ENCODE data around the gene EIF4E2.

Gene EIF4E2, protein sequence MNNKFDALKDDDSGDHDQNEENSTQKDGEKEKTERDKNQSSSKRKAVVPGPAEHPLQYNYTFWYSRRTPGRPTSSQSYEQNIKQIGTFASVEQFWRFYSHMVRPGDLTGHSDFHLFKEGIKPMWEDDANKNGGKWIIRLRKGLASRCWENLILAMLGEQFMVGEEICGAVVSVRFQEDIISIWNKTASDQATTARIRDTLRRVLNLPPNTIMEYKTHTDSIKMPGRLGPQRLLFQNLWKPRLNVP
- 49.6 to 94.0 (median 76.0) reads per million in 17 experiments for total RNA-seq

DNA sequence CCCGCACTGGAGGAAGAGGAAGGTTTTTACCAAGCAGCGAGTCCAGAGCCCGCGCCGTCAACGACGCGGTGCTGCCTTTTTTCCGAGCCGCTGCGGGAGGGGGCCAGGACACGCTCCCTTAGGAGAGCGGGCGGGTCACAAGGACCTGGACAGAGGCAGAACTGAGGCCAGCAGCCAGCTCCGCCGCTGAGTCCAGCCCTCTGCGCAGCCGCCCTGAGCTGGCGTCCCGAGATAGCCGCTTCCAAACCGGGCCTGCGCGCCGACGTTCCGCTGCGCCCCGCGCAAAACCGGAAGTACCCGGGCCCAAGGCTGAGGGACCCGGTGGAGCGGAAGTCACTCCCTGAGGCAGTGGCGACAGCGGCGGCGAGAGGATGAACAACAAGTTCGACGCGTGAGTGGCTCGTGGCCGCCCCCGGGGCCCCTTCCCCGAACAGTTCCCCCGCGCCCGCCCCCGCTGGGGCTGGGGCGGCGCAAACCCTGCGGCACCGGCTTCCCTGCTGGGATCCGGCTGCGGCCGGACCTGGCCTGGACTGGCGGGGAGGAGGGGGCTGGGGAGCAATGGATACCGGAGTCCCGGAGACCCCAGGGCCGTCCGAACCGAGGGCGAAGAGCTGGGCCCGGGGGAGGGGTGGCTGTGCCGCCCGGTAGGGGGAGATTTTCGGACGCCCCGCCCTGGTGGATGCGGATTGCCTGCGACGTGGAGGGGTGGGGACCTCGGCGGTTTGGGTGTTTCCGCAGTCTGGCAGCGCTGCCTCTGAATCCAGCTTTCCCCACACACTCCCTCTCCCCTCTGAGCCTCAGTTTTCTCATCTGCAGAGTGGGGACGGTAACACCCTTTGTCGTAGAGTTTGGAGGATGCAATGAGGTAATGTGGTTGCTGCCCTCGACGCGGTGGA is at the start of gene EIF4E2, which contains the start of gene TIGD1:
TSS of gene EIF4E2 (plus strand) at position 336 of the 896 bp plus-strand sequence. CDS start at position 372, 36 bp downstream.
TSS of gene TIGD1 (minus strand) at position 204 of the 896 bp plus-strand sequence. CDS start 675 bp downstream, outside the sequence.
- DNase-seq = peak; percentile 95 to 98 (median 98)

DNA sequence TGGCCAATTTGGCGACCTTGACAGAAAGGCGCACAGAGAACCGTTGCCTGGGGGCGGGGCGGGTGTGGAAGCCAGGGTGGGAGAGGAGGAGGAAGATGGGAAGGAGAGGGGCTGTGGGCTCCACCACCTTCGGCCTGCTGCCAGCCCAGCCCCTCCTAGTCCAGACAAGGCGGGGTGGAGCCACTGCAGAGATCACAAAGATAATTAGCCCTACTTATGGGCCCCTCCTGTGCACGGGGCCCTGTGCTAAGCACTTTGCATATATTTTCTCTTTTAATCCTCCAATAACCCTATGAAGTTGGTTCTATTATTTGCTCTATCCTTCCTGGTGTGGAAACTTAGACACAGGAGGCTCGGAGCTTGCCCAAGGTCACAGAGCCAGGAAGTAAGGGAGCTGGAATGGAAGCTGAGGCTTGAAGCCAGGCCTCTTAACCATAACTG is 49.1 kb upstream of the EIF4E2 start:
- DNase-seq = no peak

DNA sequence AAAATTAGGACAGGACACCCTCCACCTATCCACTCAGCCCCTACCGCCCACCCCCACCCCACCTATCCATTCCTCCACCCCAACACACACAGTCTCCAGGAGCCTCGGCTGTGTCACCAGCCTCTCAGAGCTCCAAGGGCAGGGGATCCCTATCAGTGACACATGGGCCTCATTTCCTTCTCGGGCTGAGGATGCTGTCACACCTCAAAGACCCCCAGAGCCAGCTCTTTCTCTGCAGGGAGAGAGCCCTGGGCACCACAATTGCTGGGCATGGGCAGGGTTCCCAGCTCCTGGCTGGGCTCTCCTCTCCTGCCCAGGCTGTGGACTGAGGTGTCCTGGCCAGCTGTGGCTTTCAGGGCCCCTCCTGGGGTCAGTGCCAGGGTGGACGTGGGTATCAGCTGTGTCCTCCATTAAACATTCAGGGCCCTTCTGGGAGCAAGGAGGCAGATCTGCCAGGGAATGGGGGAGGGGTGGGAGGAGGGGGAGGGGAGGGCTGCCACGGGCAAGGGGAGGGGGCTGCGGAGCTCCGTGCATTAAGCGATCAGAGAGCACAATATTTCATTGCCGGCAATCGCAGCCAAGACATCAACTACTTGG is 48.6 kb upstream of the EIF4E2 start:
- DNase-seq = no peak

DNA sequence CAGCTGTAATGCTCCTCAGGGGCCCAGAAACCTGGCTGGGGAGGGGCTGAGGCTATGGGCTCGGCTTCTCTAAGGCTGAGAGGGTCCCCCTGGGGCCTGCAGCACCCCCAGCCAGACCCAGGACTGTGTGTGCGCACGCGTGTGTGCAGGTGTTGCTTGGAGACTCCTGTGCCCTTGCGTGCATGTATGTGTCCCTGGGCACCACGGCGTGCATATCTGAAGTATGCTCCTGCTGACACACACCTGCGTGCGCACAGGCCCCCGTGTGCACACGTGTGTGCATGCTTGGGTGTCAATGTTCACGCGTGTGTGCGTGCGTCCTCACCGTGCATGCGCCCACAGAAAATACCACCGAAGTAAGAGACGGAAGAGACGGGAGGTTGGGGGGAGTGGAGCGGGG is 48.0 kb upstream of the EIF4E2 start:
- DNase-seq = peak in 1 of 4 experiments; percentile 10

DNA sequence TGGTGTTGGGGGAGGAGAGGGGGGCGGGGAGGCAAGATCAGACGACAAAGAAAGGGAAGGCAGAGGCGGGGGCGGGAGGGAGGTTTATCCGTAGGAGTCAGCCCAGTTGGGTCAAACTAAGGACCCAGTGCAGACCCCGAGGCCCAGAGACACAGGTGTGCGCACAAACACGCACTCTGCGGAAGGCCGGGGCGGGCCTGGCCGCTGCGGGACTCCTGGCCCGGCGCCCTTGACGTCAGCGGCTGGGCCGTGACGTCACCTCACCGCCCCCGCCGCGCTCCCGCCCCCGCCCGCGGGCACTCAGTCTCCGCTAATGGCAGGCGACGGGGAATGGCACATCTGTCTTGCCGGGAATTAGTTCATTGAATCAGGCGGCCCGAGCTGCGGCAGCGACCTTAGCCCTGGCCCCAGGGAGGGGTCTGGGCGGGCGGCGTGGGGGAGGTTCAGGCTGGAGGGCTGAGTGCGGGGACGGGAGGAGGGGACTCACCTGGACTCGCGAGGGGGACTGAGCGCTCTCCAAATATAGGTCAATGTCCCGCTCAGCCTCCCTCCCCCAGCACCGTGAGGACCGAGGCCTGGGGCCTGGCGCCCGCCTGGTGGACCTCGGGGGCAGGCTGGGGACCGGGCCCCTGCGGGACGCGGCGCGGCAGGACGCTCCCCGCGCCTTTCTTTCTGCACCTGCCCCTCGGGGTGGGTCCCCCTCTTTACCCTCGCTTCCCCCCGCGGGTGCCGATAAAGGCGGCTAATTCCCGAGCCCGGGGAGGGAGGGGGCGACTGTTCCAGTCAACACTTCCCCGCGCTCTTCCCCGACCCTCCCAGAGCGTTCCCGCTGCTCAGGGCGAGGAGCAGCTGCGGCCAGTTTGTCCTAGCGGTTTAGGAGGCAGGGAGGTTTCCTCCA is 47.3 kb upstream of the EIF4E2 start:
- DNase-seq = peak; percentile 36 to 64 (median 47)

DNA sequence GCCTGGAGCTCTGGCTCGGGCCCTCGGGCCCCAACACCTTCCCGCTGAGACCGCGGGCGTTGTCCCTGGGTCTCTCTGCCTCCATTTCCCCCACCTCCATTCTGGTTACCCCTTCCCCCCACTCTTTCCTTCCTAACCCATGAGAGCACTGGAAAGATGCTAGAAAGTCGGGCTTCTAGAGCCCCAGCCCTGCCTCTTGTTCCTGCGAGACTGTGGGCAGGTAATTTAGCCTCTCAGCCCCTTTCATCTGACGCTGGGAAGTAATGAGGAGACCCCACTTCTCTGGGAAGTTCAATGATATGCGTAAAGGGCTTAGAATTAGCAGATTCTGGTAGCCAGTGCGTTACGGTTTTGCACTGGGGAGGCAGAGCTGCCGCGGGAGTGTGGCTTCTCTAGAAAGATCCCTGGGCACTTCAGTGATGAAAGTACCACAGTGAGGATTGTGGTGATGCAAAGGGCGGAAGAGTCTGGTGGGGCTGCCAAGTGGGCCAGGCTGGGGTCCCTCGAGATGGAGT is 46.6 kb upstream of the EIF4E2 start:
- DNase-seq = no peak

DNA sequence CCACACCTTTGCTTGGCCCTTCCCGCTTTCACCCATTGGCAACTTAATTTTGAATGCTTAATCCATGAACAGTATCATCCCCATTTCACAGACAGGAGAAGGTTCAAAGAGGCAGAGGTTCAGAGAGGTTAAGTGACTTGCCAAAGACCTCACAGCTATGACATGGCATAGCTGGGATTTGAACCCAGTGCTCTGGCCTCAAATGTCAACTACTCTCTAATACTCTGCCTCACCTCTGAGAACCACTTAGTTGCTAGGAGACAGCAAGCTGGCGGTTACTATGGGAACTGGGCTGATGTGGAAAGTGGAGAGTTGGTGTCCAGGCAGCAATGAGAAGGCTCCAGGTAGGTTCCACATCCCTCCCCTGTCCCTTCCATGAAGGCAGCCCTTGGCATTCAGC is 46.1 kb upstream of the EIF4E2 start:
- no peak for DNase-seq

DNA sequence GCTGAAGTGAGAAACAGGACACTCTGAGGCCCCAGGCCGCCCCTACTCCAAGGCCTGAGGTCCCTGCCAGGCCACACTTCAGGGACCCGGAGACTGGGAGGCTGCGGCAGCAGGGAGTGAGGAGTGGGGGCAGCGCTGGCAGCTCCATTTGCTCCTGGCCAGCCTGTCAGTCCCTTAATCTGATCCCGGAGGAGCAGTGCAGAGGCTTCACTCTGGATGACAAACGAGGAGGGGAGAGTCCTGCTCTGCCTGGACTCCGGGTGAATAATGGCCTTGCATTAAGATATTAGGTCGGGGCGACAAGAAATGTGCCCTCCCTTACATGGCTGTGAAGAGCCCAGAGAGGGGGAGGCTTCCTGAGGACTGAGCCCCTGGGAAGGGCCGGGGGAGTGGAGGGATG is 44.6 kb upstream of the EIF4E2 start:
- DNase-seq = no peak

DNA sequence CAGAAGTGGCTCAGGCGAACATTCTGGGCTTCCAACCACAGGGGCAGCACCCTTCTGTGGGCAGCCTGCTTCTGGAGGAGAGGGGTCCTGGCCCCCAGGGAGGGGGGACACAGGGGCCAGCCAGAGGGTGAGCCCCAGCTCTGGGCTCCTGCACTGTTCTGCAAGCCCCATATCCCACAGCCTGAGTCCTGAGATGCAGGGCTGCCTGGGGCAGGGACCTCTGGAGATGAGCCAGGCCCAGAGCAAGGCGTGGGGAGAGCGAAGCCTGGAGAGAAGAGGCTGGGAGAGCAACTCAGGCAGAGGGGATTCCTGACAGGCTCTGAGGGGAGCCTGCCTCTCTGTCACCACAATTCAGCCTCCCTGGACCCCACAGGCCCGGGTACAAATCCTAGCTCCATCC is 43.8 kb upstream of the EIF4E2 start:
- no peak for DNase-seq

DNA sequence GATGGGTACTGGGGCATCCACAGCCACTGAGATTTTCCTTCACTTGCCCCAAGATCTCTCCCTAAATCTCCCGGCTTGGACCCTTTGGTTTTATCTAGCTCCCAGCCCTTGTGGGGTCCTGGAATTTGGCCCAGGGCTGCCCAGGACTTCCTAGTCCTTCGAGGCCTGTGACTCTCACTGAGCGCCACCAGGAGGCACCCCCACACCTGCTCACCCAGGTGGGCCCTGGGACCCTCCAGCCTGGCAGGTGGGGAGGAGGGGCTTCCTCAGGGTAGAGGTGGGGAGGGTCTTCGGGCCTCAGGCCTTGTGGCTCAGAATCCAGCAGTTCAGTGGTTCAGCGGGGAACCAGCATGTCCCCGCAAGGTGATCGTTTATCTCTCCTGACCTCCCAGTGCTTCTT is 42.2 kb upstream of the EIF4E2 start:
- DNase-seq = no peak

DNA sequence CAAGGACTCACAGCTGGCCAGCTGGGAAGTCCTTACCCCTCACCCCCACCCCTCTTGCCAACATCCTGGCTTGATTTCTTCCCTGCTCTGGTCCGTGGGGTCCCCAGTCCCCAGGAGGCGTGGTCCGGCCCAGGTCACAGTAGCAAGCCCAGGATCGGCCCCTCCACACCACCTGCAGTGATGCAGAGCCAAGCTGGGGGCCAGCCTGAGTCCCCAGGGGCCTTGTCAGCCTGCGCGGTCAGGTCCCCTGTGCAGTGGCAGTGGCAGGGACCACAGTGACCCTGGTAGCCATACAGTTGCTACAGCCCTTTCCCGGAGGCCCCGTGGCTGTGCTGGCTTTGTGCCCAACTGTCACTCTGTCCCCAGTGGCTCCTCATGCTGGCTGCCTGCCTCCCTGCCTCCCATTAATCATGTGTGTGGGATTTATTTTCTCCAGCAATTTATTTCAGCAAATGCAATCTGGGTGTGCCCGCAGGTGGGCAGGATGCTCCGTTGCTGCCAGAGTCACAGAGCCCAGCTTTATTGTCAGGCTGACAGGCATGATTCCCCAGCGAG is 39.1 kb upstream of the EIF4E2 start:
- DNase-seq = no peak

DNA sequence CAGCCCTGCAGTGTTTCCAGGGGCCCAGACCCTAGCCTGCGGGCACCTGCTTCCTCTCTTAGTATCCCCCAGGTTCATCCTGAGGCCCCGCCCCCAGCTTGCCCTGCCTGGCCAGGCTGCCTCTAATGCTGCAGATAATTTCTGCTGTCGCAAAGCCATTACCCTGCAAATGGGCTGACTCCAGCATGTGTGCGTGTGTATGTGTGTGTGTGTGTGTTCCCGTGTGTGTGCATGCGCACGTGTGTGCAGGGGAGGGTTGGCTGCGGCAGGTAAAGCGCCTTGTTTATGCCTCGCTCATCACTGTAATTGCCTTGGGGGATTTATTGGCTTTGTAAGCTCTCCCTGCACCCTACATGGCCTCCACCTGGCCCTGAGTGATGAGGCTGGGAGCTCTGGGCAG is 37.9 kb upstream of the EIF4E2 start:
- DNase-seq = no peak

DNA sequence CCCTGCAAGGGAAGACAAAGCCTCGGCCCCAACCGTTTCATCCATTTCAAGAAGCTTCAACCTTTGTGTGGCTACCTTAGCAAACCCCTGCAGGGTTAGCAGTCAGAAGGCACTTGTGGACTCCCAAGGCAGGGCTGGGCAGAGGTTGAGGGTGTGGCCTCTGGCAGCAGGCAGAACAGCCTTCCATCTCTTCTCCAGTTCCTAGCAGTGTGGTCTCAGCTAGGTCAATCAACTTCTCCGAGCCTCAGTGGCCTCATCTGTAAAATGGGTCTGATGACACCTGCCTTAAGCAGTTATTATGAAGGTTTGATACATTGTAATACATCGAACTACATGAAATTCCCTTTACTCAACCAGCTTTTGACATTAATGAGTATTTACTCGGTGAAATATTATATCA is 37.1 kb upstream of the EIF4E2 start:
- DNase-seq = no peak

DNA sequence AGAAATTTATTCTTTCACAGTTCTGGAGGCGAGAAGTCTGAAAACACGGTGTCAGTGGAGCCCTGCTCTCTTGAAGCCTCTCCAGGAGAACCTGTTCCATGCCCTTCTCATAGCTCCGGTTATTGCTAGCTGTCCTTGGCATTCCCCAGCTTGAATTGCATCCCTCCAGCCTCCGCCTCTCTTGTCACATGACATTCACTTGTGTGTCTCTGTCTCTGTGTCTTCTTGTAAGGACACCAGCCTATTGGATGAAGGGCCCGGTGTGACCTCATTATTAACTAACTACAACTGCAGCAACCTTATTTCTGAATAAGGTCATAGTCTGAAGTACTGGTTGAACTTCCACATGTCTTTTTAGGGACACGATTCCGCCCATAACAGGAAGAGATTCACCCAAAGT is 34.9 kb upstream of the EIF4E2 start:
- DNase-seq = no peak

DNA sequence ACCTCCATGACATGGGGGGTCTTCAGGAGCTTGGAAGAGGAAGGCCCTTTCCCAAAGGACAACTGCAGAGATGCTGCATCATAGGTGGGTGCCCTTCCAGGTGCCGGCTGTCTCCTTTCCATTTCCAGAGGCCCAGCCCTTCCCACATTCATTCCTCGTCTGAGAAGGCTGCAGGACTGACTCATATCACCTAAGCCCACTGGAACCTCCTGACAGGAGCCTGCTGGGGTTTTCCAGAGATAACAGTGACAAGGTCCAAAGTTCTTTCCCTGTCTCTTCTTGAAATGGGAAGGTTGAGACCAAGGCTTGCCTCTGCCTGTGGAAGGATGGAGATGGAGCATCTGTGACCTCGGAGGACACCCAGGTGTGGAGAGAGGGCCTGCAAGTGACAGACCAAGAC is 33.9 kb upstream of the EIF4E2 start:
- DNase-seq = no peak

DNA sequence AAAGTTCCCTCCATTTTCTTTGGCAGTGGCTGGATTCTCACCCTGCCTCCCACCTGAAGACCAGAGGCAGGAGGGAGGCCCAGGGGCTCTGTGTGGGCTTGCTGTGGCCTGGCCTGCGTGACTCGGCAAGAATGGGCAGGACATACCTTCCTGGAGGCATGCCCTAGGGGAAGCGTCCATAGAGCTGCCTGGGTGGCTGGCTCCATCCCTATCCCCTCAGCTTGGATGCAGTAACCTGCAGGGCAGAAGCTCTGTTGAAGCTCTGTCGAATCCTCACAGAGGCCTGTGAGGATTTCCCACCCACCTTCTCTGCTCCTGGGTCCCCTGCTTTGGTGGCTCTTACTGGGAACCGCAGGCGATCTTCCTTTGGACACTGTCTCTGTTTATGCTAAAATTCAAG is 31.6 kb upstream of the EIF4E2 start:
- DNase-seq = no peak

DNA sequence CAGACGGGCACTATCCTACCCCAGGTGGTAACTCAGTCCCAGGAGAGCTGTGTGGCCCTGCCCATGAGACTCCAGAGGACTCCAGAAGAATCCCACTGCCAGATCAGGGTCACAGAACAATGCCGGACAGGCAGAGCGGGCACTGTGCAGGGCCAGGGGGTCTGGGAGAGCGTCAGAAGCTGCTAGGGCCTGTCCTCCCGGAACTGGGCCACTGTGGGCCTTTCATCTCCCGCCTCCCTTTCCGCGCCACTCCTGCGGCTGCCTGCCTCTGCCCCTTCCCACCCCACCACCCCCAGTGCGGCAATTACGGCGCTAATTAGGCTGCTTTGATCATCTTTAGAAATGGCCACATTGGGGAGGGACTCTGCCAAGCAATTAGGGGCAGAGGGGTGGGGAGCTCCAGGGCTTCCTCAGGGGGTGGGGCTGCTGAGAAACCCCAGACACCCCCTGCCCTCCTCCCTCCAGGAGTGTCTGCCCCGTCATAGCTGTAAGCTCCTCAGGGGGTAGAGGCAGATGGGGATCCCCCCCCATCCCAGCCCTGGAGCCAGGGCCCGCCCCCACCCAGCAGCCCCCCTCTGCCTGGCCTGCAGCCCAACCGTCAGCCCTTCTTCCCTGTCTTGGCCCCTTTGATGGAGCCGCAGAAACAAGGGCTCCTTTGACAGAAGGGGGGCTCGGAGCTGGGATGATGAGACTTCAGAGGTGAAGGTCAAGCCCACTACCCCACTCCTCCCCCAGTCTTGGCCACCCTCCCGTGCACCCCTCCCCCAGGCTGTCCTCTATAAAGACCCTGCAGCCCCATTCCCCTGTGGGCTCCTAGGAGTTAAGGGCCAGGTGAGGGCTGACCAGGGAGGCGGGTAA is 30.7 kb upstream of the EIF4E2 start, which contains the start of gene PRSS56:
TSS of gene PRSS56 (plus strand) at position 808 of the 858 bp plus-strand sequence. CDS start 211 bp downstream, outside the sequence.
- DNase-seq = no peak

DNA sequence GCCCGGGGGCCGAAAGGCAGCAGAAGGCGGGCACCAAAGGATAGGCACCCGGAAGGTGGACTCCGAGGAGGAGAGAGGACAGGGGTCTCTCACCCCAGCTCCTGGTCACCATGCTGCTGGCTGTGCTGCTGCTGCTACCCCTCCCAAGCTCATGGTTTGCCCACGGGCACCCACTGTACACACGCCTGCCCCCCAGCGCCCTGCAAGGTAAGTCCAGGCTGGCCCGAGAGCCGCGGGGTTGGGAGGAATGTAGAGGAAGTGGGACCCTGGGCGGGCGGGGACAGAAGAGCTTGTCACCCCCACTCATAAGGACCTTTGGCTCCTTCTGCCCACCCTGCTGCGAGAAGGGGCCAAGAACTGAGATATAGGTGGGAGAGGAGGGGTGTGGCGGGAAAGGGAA is 30.0 kb upstream of the EIF4E2 start:
- no peak for DNase-seq

DNA sequence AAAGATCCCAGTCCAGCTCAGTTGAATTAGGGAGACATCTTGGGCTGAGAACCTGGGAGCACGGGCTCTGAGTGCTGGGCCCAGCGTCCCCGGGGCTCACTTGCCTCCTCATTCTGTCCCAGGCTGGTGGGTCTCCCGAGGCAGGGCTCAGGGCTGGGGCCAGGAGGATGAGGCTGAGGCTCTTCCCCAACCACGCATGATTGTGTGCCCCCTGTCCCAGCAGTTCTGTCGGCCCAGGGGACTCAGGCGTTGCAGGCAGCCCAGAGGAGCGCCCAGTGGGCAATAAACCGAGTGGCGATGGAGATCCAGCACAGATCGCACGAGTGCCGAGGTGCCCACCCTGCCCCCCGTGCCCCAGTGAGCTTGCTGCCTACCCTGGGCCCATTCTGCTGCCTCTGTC is 29.4 kb upstream of the EIF4E2 start:
- no peak for DNase-seq

DNA sequence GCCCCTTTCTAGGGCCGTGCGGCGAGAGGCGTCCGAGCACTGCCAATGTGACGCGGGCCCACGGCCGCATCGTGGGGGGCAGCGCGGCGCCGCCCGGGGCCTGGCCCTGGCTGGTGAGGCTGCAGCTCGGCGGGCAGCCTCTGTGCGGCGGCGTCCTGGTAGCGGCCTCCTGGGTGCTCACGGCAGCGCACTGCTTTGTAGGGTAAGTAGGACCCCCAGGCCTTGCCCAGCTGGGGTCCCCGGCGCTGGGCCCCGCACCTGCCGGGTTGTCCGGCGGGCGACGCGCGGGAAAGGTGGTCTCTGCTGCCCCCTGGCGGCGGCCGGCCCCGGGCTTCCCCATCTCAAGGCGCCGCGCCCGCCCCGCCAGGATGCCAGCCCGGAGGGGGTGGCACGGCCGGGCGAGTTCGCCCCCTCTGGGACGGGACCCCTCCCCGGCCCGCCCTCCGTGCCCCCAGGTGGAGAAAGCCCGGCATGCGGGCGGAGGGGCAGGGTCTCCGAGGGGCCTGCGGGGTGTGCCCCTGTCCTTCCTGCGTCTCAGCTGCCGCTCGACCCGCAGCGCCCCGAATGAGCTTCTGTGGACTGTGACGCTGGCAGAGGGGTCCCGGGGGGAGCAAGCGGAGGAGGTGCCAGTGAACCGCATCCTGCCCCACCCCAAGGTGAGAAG is 28.4 kb upstream of the EIF4E2 start:
- peak; percentile 48 to 83 (median 67) for DNase-seq

All from suppressor macrophage (primary cell).